Karpas-422 (cell line): ENCODE results near the gene GPR21. TPM values are rescaled to one million over a fixed set of nuclear protein-coding genes. Genes with fewer than 3 reads are reported as not detected.
A peak's percentile ranks its signal among the peaks of the same experiment; 100 is the strongest.

Source experiments
- DNase-seq: peaks from one replicate; pipeline ENCODE4 v3.0.0-alpha.2; 2015
- H2AFZ ChIP-seq: fragments of 200-600 bp; sonication (generic); 2 replicates; pipeline ENCODE4 v1.6.1; 2014; ENCODE audit warnings: antibody characterized with exemption, low read length, mixed read lengths
- H3K27ac ChIP-seq: fragments of 200-600 bp; sonication (generic); 2 replicates; pipeline ENCODE4 v1.5.1; 2014; ENCODE audit warnings: mild to moderate bottlenecking, low read length, moderate library complexity
- H3K27me3 ChIP-seq: fragments of 200-600 bp; sonication (generic); 2 replicates; pipeline ENCODE4 v1.6.1; 2014; ENCODE audit warnings: low read length, mixed read lengths
- H3K36me3 ChIP-seq: fragments of 200-600 bp; sonication (generic); 2 replicates; pipeline ENCODE4 v1.6.1; 2014; ENCODE audit warnings: low read length, mixed read lengths; ENCODE audit not compliant: insufficient read depth
- H3K4me1 ChIP-seq: fragments of 200-600 bp; sonication (generic); 2 replicates; pipeline ENCODE4 v1.6.1; 2014; ENCODE audit warnings: mild to moderate bottlenecking, low read length, mixed read lengths
- H3K4me2 ChIP-seq: fragments of 200-600 bp; sonication (generic); 2 replicates; pipeline ENCODE4 v1.6.1; 2014; ENCODE audit warnings: low read length, low read depth, mild to moderate bottlenecking; ENCODE audit not compliant: poor library complexity, severe bottlenecking
- H3K4me3 ChIP-seq: fragments of 200-600 bp; sonication (generic); 2 replicates; pipeline ENCODE4 v1.5.1; 2014; ENCODE audit warnings: mild to moderate bottlenecking, antibody characterized with exemption, low read length, mixed read lengths
- H3K79me2 ChIP-seq: fragments of 200-600 bp; sonication (generic); 2 replicates; pipeline ENCODE4 v1.6.1; 2014; ENCODE audit warnings: mild to moderate bottlenecking, low read length, mixed read lengths
- H3K9ac ChIP-seq: fragments of 200-600 bp; sonication (generic); 2 replicates; pipeline ENCODE4 v1.6.0; 2014; ENCODE audit warnings: low read length
- H3K9me2 ChIP-seq: fragments of 200-600 bp; sonication (generic), shearing (Covaris generic); replicated peaks from 2 replicates; pipeline ENCODE4 v1.6.0; 2014; ENCODE audit warnings: mild to moderate bottlenecking, low read length, moderate library complexity; ENCODE audit not compliant: insufficient read depth
- H3K9me3 ChIP-seq: fragments of 300-700, 200-600 bp; sonication (generic); 2 replicates; pipeline ENCODE4 v1.6.1; 2014; ENCODE audit warnings: low read length, mixed read lengths
- H4K20me1 ChIP-seq: fragments of 200-600 bp; sonication (generic); 2 replicates; pipeline ENCODE4 v1.6.1; 2014; ENCODE audit warnings: mild to moderate bottlenecking, antibody characterized with exemption, low read length, low read depth; ENCODE audit not compliant: insufficient read depth
- total RNA-seq: library from RNA; depleted of rRNA; stranded (reverse); fragments of >200 nt; shearing (Covaris generic); gene quantifications from 2 replicates; pipeline ENCODE4 v1.2.3, GENCODE V29; 2014; ENCODE audit warnings: low replicate concordance; rRNA removed

GPR21 gene, protein sequence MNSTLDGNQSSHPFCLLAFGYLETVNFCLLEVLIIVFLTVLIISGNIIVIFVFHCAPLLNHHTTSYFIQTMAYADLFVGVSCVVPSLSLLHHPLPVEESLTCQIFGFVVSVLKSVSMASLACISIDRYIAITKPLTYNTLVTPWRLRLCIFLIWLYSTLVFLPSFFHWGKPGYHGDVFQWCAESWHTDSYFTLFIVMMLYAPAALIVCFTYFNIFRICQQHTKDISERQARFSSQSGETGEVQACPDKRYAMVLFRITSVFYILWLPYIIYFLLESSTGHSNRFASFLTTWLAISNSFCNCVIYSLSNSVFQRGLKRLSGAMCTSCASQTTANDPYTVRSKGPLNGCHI
- total RNA-seq, result 0.54 and 16.8 TPM in 2 replicates

- H2AFZ ChIP-seq, result no peak within 1 kb of the TSS
- DNase-seq, result no peak
- H3K27ac ChIP-seq, result no peak within 1 kb of the TSS
- no peaks in the 10 kb centered on the region for H3K27me3 ChIP-seq
- no peaks in the 10 kb centered on the region for H3K9me3 ChIP-seq
- peaks cover 22% of the 10 kb centered on the region for H3K79me2 ChIP-seq
- peaks cover 27% of the 10 kb centered on the region; the same call in 1 of the 2 replicates for H3K36me3 ChIP-seq
- no peak within 1 kb of the TSS for H3K4me3 ChIP-seq
- no peaks in the 10 kb centered on the region for H3K4me1 ChIP-seq
- no peaks in the 10 kb centered on the region for H3K9me2 ChIP-seq
- H3K9ac ChIP-seq, result no peak within 1 kb of the TSS
- H4K20me1 ChIP-seq, result no peaks in the 10 kb centered on the region
- no peak within 1 kb of the TSS for H3K4me2 ChIP-seq
Observed at GRCh38 chr9:123033352-123033751, at the start of gene GPR21. Gene GPR21, plus strand, starts transcription at chr9:123033667. Its CDS starts 900 bp downstream, at chr9:123034567.

DNA sequence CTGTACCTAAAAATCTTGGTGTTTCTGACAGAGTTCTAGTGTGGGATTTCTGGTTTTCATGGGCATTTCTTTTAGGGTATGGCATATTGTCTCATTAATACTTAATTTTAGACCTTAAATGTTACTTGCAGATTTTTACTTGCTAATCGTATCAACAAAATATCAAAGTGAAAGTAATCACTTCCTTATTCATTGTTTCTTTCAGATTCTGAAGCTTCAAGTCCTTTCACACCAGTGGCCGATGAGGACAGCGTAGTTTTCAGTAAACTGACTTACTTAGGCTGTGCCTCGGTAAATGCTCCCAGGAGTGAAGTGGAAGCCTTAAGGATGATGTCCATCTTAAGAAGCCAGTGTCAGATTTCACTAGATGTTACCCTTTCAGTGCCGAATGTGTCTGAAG, 47.5 kb upstream of the GPR21 start:
- no peak for DNase-seq
- H3K79me2 ChIP-seq, result peaks cover 44% of the 10 kb centered on the region
- no peak overlapping the region for H3K4me3 ChIP-seq
- no peak overlapping the region for H3K27ac ChIP-seq
- H3K9ac ChIP-seq, result no peak overlapping the region
- H3K27me3 ChIP-seq, result no peaks in the 10 kb centered on the region
- no peaks in the 10 kb centered on the region for H3K9me3 ChIP-seq
- no peaks in the 10 kb centered on the region; the same call in 1 of the 2 replicates for H3K4me1 ChIP-seq
- no peak overlapping the region for H2AFZ ChIP-seq
- no peaks in the 10 kb centered on the region for H3K9me2 ChIP-seq
- no peak overlapping the region for H3K4me2 ChIP-seq
- no peaks in the 10 kb centered on the region for H4K20me1 ChIP-seq
- peaks cover 29% of the 10 kb centered on the region for H3K36me3 ChIP-seq

- H3K9me3 ChIP-seq, result no peaks in the 10 kb centered on the region
- H3K4me2 ChIP-seq, result no peak overlapping the region
- no peaks in the 10 kb centered on the region for H3K9me2 ChIP-seq
- no peak overlapping the region for H3K27ac ChIP-seq
- peaks cover 33% of the 10 kb centered on the region for H3K79me2 ChIP-seq
- no peaks in the 10 kb centered on the region for H3K27me3 ChIP-seq
- H2AFZ ChIP-seq, result no peak overlapping the region
- no peak for DNase-seq
- no peak overlapping the region for H3K4me3 ChIP-seq
- H3K36me3 ChIP-seq, result peaks cover 33% of the 10 kb centered on the region
- no peaks in the 10 kb centered on the region for H4K20me1 ChIP-seq
- H3K9ac ChIP-seq, result no peak overlapping the region
- no peaks in the 10 kb centered on the region; the same call in 1 of the 2 replicates for H3K4me1 ChIP-seq
Observed at GRCh38 chr9:122988141-122988540, 45.3 kb upstream of the GPR21 start.

GRCh38 chr9:122988920-122989621, 44.4 kb upstream of the GPR21 start:
- H3K36me3 ChIP-seq, result peaks cover 36% of the 10 kb centered on the region
- no peak overlapping the region for H3K4me2 ChIP-seq
- H3K9me2 ChIP-seq, result no peaks in the 10 kb centered on the region
- H3K27ac ChIP-seq, result no peak overlapping the region
- H2AFZ ChIP-seq, result no peak overlapping the region
- no peak overlapping the region for H3K4me3 ChIP-seq
- H3K4me1 ChIP-seq, result no peaks in the 10 kb centered on the region; the same call in 1 of the 2 replicates
- H3K9ac ChIP-seq, result no peak overlapping the region
- peak; percentile 45 for DNase-seq
- H4K20me1 ChIP-seq, result no peaks in the 10 kb centered on the region
- no peaks in the 10 kb centered on the region for H3K27me3 ChIP-seq
- peaks cover 29% of the 10 kb centered on the region for H3K79me2 ChIP-seq
- no peaks in the 10 kb centered on the region for H3K9me3 ChIP-seq

DNA sequence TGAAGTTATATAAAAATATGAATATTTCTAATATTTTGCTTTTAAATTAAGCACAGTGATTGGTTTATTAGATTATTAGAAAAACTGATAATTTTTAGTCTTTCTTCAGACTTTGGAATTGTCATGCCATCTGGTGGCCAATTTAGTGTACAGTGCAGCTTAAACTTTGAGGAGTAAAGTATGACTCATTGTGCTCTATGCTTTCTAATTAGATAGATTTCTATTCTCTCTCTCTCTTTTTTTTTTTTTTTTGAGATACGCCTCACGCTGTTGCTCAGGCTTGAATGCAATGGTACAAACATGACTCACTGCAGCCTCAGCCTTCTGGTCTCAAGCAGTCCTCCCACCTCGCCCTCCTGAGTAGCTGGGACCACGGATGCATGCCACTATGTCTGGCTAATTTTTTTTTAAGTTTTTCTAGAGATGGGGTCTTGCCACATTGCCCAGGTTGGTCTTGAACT, 42.1 kb upstream of the GPR21 start:
- Histone ChIP-seq H3K36me3 (peaks cover 37% of the 10 kb centered on the region; the same call in 1 of the 2 replicates), H3K9me3 (no peaks in the 10 kb centered on the region), H3K9ac (no peak overlapping the region), H4K20me1 (no peaks in the 10 kb centered on the region), H3K27me3 (no peaks in the 10 kb centered on the region), H3K9me2 (no peaks in the 10 kb centered on the region), H3K4me3 (no peak overlapping the region), H2AFZ (no peak overlapping the region), H3K27ac (no peak overlapping the region), H3K4me2 (no peak overlapping the region), H3K79me2 (peaks cover 38% of the 10 kb centered on the region), H3K4me1 (no peaks in the 10 kb centered on the region; the same call in 1 of the 2 replicates)
- DNase-seq, result peak; percentile 83

- Histone ChIP-seq H3K9me3 (no peaks in the 10 kb centered on the region), H3K79me2 (peaks cover 47% of the 10 kb centered on the region), H3K9ac (no peak overlapping the region), H2AFZ (no peak overlapping the region), H3K4me2 (no peak overlapping the region), H3K36me3 (peaks cover 60% of the 10 kb centered on the region; the same call in 1 of the 2 replicates), H3K4me3 (no peak overlapping the region), H3K9me2 (no peaks in the 10 kb centered on the region), H3K4me1 (no peaks in the 10 kb centered on the region), H3K27me3 (no peaks in the 10 kb centered on the region), H3K27ac (no peak overlapping the region), H4K20me1 (no peaks in the 10 kb centered on the region)
- DNase-seq, result no peak
Observed at GRCh38 chr9:122996586-122996985, 36.9 kb upstream of the GPR21 start.

GRCh38 chr9:122998448-122998847, 35.0 kb upstream of the GPR21 start:
- Histone ChIP-seq H3K27ac (no peak overlapping the region), H3K9ac (no peak overlapping the region), H3K36me3 (peaks cover 69% of the 10 kb centered on the region; the same call in 1 of the 2 replicates), H3K4me1 (no peaks in the 10 kb centered on the region), H3K27me3 (no peaks in the 10 kb centered on the region), H3K4me2 (no peak overlapping the region), H2AFZ (no peak overlapping the region), H3K4me3 (no peak overlapping the region), H3K79me2 (peaks cover 48% of the 10 kb centered on the region), H3K9me3 (no peaks in the 10 kb centered on the region), H4K20me1 (no peaks in the 10 kb centered on the region), H3K9me2 (no peaks in the 10 kb centered on the region)
- no peak for DNase-seq

- no peak overlapping the region for H3K4me2 ChIP-seq
- H2AFZ ChIP-seq, result no peak overlapping the region
- H3K27ac ChIP-seq, result peak overlapping the region; percentile 20; the same call in 1 of the 2 replicates
- no peaks in the 10 kb centered on the region for H3K4me1 ChIP-seq
- peaks cover 36% of the 10 kb centered on the region for H3K79me2 ChIP-seq
- no peaks in the 10 kb centered on the region for H3K27me3 ChIP-seq
- H3K36me3 ChIP-seq, result peaks cover 68% of the 10 kb centered on the region
- no peaks in the 10 kb centered on the region for H4K20me1 ChIP-seq
- no peaks in the 10 kb centered on the region for H3K9me2 ChIP-seq
- H3K9me3 ChIP-seq, result no peaks in the 10 kb centered on the region
- H3K9ac ChIP-seq, result no peak overlapping the region
- no peak for DNase-seq
- no peak overlapping the region for H3K4me3 ChIP-seq
Observed at GRCh38 chr9:123000371-123001068, 32.9 kb upstream of the GPR21 start.
